HUES6 (cell line): Measurements from ENCODE around the gene STYX.
"Not testable (repeated sequence)": the region's sequence is repeated elsewhere in the genome, so short reads cannot be mapped to it uniquely, and the experiment has no call there.

Experiments
- H3K27ac ChIP-seq: 2 replicates; pipeline ENCODE4 v1.7.0; 2013; ENCODE audit warnings: low read depth, mild to moderate bottlenecking, low read length, inconsistent platforms
- H3K27me3 ChIP-seq: 2 replicates; pipeline ENCODE4 v1.6.1; 2013; ENCODE audit warnings: low read length; ENCODE audit not compliant: control insufficient read depth, insufficient read depth
- H3K36me3 ChIP-seq: 2 replicates; pipeline ENCODE4 v1.6.1; 2013; ENCODE audit warnings: low read length; ENCODE audit not compliant: control insufficient read depth, insufficient read depth
- H3K4me1 ChIP-seq: 2 replicates; pipeline ENCODE4 v1.6.1; 2013; ENCODE audit warnings: low read length; ENCODE audit not compliant: control insufficient read depth, insufficient read depth
- H3K4me3 ChIP-seq: 2 replicates; pipeline ENCODE4 v1.5.1; 2013; ENCODE audit warnings: low read depth, low read length
- H3K9ac ChIP-seq: one replicate; pipeline ENCODE4 v1.6.1; 2013; ENCODE audit warnings: mild to moderate bottlenecking, low read length
- H3K9me3 ChIP-seq: 2 replicates; pipeline ENCODE4 v1.6.1; 2013; ENCODE audit warnings: low read depth, low read length; ENCODE audit not compliant: control insufficient read depth, insufficient read depth

Gene STYX

DNA sequence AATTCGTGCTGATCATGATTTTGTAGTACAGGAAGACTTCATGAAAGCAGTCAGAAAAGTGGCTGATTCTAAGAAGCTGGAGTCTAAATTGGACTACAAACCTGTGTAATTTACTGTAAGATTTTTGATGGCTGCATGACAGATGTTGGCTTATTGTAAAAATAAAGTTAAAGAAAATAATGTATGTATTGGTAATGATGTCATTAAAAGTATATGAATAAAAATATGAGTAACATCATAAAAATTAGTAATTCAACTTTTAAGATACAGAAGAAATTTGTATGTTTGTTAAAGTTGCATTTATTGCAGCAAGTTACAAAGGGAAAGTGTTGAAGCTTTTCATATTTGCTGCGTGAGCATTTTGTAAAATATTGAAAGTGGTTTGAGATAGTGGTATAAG, 2.5 kb upstream of the STYX start:
- H3K4me1 ChIP-seq, H3K27me3 ChIP-seq, H3K9me3 ChIP-seq, H3K27ac ChIP-seq, H3K9ac ChIP-seq, H3K4me3 ChIP-seq: not testable (repeated sequence)
- peaks cover 56% of the 10 kb centered on the region for H3K36me3 ChIP-seq

DNA sequence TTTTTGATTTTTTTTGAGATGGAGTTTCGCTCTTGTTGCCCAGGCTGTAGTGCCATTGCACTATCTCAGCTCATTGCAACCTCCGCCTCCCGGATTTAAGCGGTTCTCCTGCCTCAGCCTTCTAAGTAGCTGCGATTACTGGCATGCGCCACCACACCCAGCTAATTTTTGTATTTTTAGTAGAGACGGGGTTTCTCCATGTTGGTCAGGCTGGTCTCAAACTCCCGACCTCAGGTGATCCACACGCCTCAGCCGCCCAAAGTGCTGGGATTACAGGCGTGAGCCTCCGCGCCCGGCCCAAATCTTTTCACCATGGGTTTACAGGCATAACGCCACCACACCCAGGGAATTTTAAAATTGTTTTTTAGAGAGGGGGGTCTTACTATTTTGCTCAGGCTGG, 931 bp upstream of the STYX start:
- H3K9ac ChIP-seq, H3K9me3 ChIP-seq, H3K27me3 ChIP-seq: not testable (repeated sequence)
- Histone ChIP-seq H3K36me3 (peaks cover 54% of the 10 kb centered on the region), H3K4me1 (peaks cover 12% of the 10 kb centered on the region), H3K4me3 (peak overlapping the region; percentile 51; the same call in 1 of the 2 replicates), H3K27ac (0 out of 2 replicates have a peak overlapping the region, but pooled peaks have one; percentile 8)

DNA sequence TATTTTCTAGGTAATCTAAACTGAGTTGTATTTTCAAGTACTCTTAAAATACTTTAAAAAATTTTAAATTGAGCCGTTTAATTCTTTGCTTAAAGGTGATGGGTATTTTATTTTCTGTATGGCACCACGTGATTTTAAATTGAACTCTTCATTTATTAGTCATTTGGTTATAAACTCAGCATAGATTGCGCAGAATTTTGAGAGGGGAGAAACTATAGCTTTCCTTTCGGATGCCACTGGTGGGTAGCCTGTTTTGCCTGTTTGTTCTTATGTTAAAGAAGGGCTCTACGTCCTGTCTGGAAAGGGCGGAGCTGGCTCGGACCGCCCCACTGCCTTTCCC, 411 bp upstream of the STYX start:
- Histone ChIP-seq H3K9ac (no peak overlapping the region), H3K36me3 (peaks cover 53% of the 10 kb centered on the region), H3K4me1 (peaks cover 12% of the 10 kb centered on the region), H3K27ac (peak overlapping the region; percentile 60; the same call in 1 of the 2 replicates), H3K9me3 (no peaks in the 10 kb centered on the region), H3K27me3 (no peaks in the 10 kb centered on the region), H3K4me3 (peak overlapping the region; percentile 51)

DNA sequence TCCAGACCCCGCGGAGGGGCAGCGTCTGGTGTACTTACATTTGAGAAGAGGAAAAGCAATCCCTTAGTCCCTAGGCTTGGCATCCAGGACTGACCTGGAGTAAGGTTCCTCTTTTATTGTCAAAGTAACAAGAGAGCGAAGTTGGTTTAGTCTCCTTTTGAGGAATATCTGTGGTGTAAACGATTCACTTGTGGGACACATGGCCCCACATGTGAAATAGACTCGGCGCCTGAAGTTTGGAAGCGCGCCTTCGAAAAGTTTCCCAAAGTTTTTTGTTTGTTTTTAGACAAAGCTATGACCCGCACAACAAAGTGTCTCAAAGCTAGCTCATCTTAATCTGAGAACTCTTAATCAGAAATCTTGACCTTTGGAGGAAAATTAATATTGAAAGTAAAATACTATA, 744 bp downstream of the STYX start:
- Histone ChIP-seq H3K27ac (peak overlapping the region; percentile 88; the same call in 1 of the 2 replicates), H3K36me3 (peaks cover 42% of the 10 kb centered on the region), H3K9me3 (no peaks in the 10 kb centered on the region), H3K9ac (peak overlapping the region; percentile 95), H3K4me3 (peak overlapping the region; percentile 99), H3K27me3 (no peaks in the 10 kb centered on the region), H3K4me1 (peaks cover 15% of the 10 kb centered on the region)

DNA sequence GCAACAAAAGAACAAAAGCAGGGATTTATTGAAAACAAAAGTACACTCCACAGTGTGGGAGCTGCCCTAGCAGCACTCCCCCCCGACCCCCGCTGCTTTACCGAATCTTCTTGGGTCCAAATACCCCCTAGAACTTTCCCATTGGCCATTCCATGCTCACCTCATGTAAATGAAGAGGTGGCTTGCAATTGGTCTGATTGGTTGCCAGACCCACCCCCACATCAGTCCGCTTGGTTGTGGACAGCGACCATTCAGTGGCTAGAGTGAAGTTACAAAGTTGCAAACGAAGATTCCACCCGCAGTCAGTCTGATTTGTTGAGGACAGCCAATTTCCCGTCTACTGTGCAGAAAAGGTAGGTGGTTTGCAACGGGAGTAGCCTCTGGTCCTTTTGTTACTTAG, 3.9 kb downstream of the STYX start:
- Histone ChIP-seq H3K27me3 (no peaks in the 10 kb centered on the region), H3K9me3 (no peaks in the 10 kb centered on the region), H3K27ac (no peak overlapping the region), H3K9ac (no peak overlapping the region), H3K4me3 (no peak overlapping the region), H3K4me1 (peaks cover 19% of the 10 kb centered on the region), H3K36me3 (peaks cover 25% of the 10 kb centered on the region)

DNA sequence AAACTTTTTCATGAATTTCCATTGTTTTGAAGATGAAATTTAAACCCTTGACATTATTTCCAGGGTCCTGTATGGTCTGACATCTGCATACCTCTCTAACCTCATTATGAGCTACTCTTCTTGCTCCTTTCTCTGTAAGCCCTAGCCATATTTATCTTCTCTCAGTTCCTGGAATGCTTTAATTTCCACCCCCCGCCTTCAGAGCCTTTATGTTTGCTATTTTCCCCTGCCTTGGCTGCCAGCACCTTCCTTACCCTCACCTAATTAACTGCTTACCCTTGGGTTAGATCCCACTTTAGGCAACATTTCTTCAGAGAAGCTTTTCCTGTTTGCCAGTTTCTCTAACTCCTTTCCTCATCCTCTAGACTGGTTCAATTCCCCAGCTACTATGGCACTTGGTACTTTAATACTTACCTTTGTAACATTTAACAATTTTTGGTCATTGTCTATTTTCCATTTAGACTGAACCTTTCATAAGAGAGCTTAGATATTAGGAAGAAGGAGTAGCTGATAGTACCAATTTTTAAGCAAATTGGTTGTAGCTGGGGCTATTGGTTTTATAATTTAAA, 6.0 kb downstream of the STYX start:
- peaks cover 29% of the 10 kb centered on the region for H3K36me3 ChIP-seq
- no peak overlapping the region for H3K4me3 ChIP-seq
- peaks cover 15% of the 10 kb centered on the region for H3K4me1 ChIP-seq
- no peaks in the 10 kb centered on the region for H3K27me3 ChIP-seq
- H3K9ac ChIP-seq = no peak overlapping the region
- no peak overlapping the region for H3K27ac ChIP-seq
- no peaks in the 10 kb centered on the region for H3K9me3 ChIP-seq

DNA sequence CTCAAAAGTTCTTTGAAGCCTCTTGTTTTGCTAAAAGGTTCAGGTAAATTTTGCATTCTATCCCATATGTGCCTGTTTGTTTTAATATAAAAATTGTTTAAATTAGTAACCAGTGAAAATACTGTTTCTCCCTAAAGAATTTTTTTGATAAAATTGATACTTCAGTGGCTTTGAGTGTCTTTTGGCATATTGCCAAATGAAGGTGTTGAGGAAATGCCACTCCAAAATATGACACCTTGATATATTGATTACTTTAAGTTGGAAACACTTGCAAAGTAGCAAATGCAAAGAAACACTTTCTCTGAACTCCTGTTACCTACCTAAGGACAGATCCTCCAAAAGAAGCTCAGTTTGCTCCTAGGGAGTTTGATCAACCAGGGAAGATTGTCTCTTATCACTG, 8.4 kb downstream of the STYX start:
- Histone ChIP-seq H3K27ac (no peak overlapping the region), H3K9ac (no peak overlapping the region), H3K9me3 (no peaks in the 10 kb centered on the region), H3K27me3 (no peaks in the 10 kb centered on the region), H3K36me3 (peaks cover 21% of the 10 kb centered on the region), H3K4me1 (peaks cover 12% of the 10 kb centered on the region), H3K4me3 (no peak overlapping the region)

DNA sequence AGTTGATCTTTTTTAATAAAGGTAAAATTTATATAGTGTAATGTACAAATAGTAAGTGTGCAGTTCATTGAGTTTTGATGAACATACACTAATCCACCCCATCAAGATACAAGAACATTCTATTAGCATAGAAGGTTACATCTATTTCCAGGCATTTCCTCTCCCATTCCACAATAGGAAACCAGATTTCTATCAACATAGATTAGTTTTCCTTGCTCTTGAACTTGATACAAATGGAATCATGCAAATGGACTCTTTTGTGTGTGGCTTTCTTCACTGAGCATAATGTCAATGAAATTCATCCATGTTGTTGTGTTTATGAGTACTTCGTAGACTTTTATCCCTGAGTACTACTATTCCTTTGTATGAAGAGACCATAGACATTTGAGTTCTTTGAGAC, 10.8 kb downstream of the STYX start:
- H3K27me3 ChIP-seq = no peaks in the 10 kb centered on the region
- no peak overlapping the region for H3K4me3 ChIP-seq
- peaks cover 6% of the 10 kb centered on the region; the same call in 1 of the 2 replicates for H3K4me1 ChIP-seq
- H3K9me3 ChIP-seq = no peaks in the 10 kb centered on the region
- no peak overlapping the region for H3K9ac ChIP-seq
- H3K27ac ChIP-seq = no peak overlapping the region
- H3K36me3 ChIP-seq = peaks cover 19% of the 10 kb centered on the region

DNA sequence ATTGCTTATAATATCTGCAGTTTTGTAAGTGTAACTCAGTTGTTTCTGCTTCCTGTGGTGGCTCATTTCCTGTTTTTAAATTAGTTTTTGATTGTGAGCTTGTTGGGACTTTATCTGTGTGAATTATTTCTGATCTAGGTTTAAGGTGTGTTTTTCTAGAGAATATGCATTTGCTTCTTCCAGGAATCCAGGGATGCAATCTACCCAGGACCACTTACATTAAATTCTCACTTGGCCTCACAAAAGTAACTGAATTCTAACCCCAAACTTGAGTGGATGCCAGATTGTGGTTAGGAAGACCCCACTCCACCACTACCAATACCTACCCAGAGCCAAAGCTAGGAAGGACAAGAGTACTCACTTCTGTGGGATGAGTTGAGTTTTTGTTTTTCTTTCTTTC, 11.9 kb downstream of the STYX start:
- H3K4me1 ChIP-seq = no peaks in the 10 kb centered on the region
- H3K27me3 ChIP-seq = no peaks in the 10 kb centered on the region
- H3K4me3 ChIP-seq = no peak overlapping the region
- peaks cover 25% of the 10 kb centered on the region for H3K36me3 ChIP-seq
- no peaks in the 10 kb centered on the region for H3K9me3 ChIP-seq
- no peak overlapping the region for H3K9ac ChIP-seq
- no peak overlapping the region for H3K27ac ChIP-seq

DNA sequence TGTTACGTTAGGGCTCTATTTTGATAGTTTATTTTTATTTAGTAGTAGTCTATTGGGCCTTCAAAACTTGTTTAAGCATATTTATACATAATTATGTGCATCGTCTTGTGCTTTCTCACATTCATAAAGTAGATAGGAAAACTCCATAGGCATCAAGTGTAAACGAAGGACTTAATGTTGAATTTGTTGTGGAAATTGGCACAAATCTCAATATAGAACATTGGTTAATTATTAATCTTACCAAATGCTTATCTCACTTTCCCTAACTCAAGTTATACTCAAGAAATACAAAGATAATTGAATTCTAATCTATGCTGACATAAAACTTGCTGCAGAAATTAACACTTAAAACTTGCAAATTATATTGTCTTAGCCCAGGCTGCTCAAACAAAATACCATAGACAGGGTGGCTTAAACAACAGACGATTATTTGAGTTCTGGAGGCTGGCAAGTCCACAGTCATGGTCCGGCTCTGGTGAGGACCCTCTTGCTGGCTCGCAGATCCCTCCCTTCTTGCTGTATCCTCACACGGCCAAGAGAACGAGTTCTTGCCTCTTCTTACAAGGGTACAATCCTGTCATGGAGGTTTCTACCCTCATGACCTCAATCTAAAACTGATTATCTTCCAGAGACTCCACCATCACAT, 18.8 kb downstream of the STYX start:
- no peak overlapping the region for H3K27ac ChIP-seq
- no peak overlapping the region for H3K9ac ChIP-seq
- H3K4me1 ChIP-seq = no peaks in the 10 kb centered on the region
- H3K36me3 ChIP-seq = peaks cover 61% of the 10 kb centered on the region
- H3K4me3 ChIP-seq = no peak overlapping the region
- H3K27me3 ChIP-seq = no peaks in the 10 kb centered on the region
- H3K9me3 ChIP-seq = no peaks in the 10 kb centered on the region

DNA sequence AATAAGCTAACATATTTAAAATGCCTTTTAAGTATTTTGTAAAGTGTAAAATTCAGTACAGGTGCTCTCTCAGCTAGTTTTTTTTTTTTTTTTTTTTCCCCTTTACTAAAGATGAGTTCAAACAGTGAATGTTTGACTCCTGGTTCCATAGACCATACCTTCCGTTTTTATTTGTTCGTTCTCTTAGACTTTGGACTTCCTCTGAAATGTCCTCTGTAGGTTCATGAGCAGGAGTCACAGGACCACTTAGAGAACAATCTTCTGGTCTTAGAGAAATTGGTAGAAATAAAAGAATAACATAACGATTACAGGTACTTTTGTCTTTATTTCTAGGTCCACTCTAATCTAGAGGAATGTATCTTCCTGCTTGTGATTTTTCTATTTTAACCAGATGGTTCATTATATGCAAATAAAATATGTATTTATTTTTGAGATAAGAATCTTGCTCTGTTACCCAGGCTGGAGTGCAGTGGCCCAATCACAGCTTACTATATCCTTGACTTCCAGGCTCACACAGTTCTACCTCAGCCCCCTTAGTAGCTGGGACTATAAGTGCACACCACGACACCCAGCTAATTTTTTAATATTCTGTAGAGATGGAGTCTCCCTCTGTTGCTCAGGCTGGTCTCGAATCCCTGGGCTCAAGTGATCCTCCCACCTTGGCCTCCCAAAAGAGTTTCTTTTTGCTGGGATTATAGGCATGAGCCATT, 25.8 kb downstream of the STYX start:
- H3K36me3 ChIP-seq = peaks cover 41% of the 10 kb centered on the region
- H3K4me1 ChIP-seq = no peaks in the 10 kb centered on the region
- no peaks in the 10 kb centered on the region for H3K27me3 ChIP-seq
- H3K9me3 ChIP-seq = no peaks in the 10 kb centered on the region
- H3K27ac ChIP-seq = no peak overlapping the region
- no peak overlapping the region for H3K9ac ChIP-seq
- no peak overlapping the region for H3K4me3 ChIP-seq
